ENCODE results near the gene MAN1C1.
A peak's percentile ranks its signal among the peaks of the same experiment; 100 is the strongest.

Gene MAN1C1

GRCh38 chr1:25813071-25813733 lies 196.6 kb downstream of the MAN1C1 start:
- H3K9me3 ChIP-seq (ENCODE audit: insufficient read depth, low read length, severe bottlenecking) = no peaks in the 10 kb centered on the region
- no peaks in the 10 kb centered on the region for H3K79me2 ChIP-seq (ENCODE audit: insufficient read depth, low read length)
- peaks cover 3% of the 10 kb centered on the region for H3K4me1 ChIP-seq (ENCODE audit: insufficient read depth, low read length)
- H4K20me1 ChIP-seq (ENCODE audit: insufficient read depth, low read length) = peaks cover 8% of the 10 kb centered on the region
- H3K27ac ChIP-seq (ENCODE audit: low read length) = no peak overlapping the region
- DNase-seq (no peak), ATAC-seq (ENCODE audit: insufficient read depth, low read depth) (no peak)
- H3K36me3 ChIP-seq (ENCODE audit: insufficient read depth, low read length) = no peaks in the 10 kb centered on the region
- H3K27me3 ChIP-seq (ENCODE audit: insufficient read depth, low read length, poor library complexity) = no peaks in the 10 kb centered on the region
- H3K9ac ChIP-seq (ENCODE audit: low read depth, low read length) = no peak overlapping the region
- TF ChIP-seq CTCF (IDR thresholded peaks at IDR 0.05; ENCODE audit: borderline replicate concordance, extremely low read depth, low read length, poor library complexity, severe bottlenecking) = no peak
- no peak for TF ChIP-seq EZH2 (IDR thresholded peaks at IDR 0.05; ENCODE audit: borderline replicate concordance, low read depth, low read length, severe bottlenecking)
- no peak overlapping the region for H3K4me3 ChIP-seq (ENCODE audit: low read depth in 1 of 2, low read length in 2 of 2)
- no peak overlapping the region for H3K4me2 ChIP-seq (ENCODE audit: insufficient read depth, low read length)
- no peak overlapping the region for H2AFZ ChIP-seq (ENCODE audit: low read depth, low read length)

GRCh38 chr1:25813734-25814471 lies 197.3 kb downstream of the MAN1C1 start:
- Histone ChIP-seq H3K4me3 (ENCODE audit: low read depth in 1 of 2, low read length in 2 of 2) (no peak overlapping the region), H3K9me3 (ENCODE audit: insufficient read depth, low read length, severe bottlenecking) (no peaks in the 10 kb centered on the region), H3K9ac (ENCODE audit: low read depth, low read length) (no peak overlapping the region), H3K4me2 (ENCODE audit: insufficient read depth, low read length) (no peak overlapping the region), H3K79me2 (ENCODE audit: insufficient read depth, low read length) (no peaks in the 10 kb centered on the region), H2AFZ (ENCODE audit: low read depth, low read length) (no peak overlapping the region), H3K27me3 (ENCODE audit: insufficient read depth, low read length, poor library complexity) (no peaks in the 10 kb centered on the region), H3K4me1 (ENCODE audit: insufficient read depth, low read length) (peaks cover 9% of the 10 kb centered on the region), H3K36me3 (ENCODE audit: insufficient read depth, low read length) (no peaks in the 10 kb centered on the region), H4K20me1 (ENCODE audit: insufficient read depth, low read length) (peaks cover 6% of the 10 kb centered on the region), H3K27ac (ENCODE audit: low read length) (no peak overlapping the region)
- DNase-seq (no peak), ATAC-seq (ENCODE audit: insufficient read depth, low read depth) (no peak)
- no peak for TF ChIP-seq EZH2 (IDR thresholded peaks at IDR 0.05; ENCODE audit: borderline replicate concordance, low read depth, low read length, severe bottlenecking)
- peak; percentile 28 for TF ChIP-seq CTCF (IDR thresholded peaks at IDR 0.05; ENCODE audit: borderline replicate concordance, extremely low read depth, low read length, poor library complexity, severe bottlenecking)

- no peaks in the 10 kb centered on the region for H3K79me2 ChIP-seq (ENCODE audit: insufficient read depth, low read length)
- peaks cover 6% of the 10 kb centered on the region for H4K20me1 ChIP-seq (ENCODE audit: insufficient read depth, low read length)
- no peak for DNase-seq
- no peak overlapping the region for H3K4me2 ChIP-seq (ENCODE audit: insufficient read depth, low read length)
- no peak overlapping the region for H3K27ac ChIP-seq (ENCODE audit: low read length)
- no peaks in the 10 kb centered on the region for H3K27me3 ChIP-seq (ENCODE audit: insufficient read depth, low read length, poor library complexity)
- no peak overlapping the region for H2AFZ ChIP-seq (ENCODE audit: low read depth, low read length)
- ATAC-seq (ENCODE audit: insufficient read depth, low read depth) = no peak
- H3K4me3 ChIP-seq (ENCODE audit: low read depth in 1 of 2, low read length in 2 of 2) = no peak overlapping the region
- no peaks in the 10 kb centered on the region for H3K36me3 ChIP-seq (ENCODE audit: insufficient read depth, low read length)
- no peaks in the 10 kb centered on the region for H3K9me3 ChIP-seq (ENCODE audit: insufficient read depth, low read length, severe bottlenecking)
- peaks cover 15% of the 10 kb centered on the region for H3K4me1 ChIP-seq (ENCODE audit: insufficient read depth, low read length)
- TF ChIP-seq EZH2 (IDR thresholded peaks at IDR 0.05; ENCODE audit: borderline replicate concordance, low read depth, low read length, severe bottlenecking) (no peak), CTCF (IDR thresholded peaks at IDR 0.05; ENCODE audit: borderline replicate concordance, extremely low read depth, low read length, poor library complexity, severe bottlenecking) (no peak)
- H3K9ac ChIP-seq (ENCODE audit: low read depth, low read length) = no peak overlapping the region
Measured at GRCh38 chr1:25814549-25815087, 198.0 kb downstream of the MAN1C1 start.
